Measurements from ENCODE around the gene TIMM22.

The TIMM22 gene

DNA sequence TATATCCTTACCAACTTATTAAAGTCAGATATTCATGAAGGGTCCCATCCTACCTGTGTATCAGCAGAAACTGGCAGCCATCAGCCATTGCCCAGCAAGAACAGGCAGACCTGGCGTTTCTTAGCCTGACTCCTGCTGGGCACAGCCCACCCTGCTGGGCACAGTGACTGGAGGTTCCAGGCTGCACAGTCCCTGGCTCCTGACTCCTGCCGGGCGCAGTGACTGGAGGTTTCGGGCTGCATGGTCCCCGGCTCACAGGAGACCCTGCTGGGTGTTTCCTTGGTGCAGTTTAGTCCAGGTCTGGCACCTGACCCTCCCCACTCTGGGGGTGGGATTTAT, 6.7 kb downstream of the TIMM22 start:
- no peak for DNase-seq (ENCODE audit: low read depth in 1 of 2, low spot score in 1 of 2)
- Histone ChIP-seq H3K4me3 (replicated peaks; ENCODE audit: insufficient read depth, low read length) (no peak overlapping the region), H3K27me3 (ENCODE audit: insufficient read depth, poor library complexity, severe bottlenecking) (no peaks in the 10 kb centered on the region), H3K27ac (replicated peaks) (no peak overlapping the region)
- TF ChIP-seq POLR2AphosphoS5 (IDR thresholded peaks at IDR 0.05; ENCODE audit: low read depth) (no peak), GABPA (IDR thresholded peaks at IDR 0.05; ENCODE audit: low read depth) (no peak), SPI1 (IDR thresholded peaks at IDR 0.05; ENCODE audit: borderline replicate concordance, low read depth) (no peak)
- TF ChIP-seq, protein P1, sequence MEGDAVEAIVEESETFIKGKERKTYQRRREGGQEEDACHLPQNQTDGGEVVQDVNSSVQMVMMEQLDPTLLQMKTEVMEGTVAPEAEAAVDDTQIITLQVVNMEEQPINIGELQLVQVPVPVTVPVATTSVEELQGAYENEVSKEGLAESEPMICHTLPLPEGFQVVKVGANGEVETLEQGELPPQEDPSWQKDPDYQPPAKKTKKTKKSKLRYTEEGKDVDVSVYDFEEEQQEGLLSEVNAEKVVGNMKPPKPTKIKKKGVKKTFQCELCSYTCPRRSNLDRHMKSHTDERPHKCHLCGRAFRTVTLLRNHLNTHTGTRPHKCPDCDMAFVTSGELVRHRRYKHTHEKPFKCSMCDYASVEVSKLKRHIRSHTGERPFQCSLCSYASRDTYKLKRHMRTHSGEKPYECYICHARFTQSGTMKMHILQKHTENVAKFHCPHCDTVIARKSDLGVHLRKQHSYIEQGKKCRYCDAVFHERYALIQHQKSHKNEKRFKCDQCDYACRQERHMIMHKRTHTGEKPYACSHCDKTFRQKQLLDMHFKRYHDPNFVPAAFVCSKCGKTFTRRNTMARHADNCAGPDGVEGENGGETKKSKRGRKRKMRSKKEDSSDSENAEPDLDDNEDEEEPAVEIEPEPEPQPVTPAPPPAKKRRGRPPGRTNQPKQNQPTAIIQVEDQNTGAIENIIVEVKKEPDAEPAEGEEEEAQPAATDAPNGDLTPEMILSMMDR (IDR thresholded peaks at IDR 0.05; ENCODE audit: insufficient read depth, low read length), result no peak
- TF ChIP-seq, protein P2, sequence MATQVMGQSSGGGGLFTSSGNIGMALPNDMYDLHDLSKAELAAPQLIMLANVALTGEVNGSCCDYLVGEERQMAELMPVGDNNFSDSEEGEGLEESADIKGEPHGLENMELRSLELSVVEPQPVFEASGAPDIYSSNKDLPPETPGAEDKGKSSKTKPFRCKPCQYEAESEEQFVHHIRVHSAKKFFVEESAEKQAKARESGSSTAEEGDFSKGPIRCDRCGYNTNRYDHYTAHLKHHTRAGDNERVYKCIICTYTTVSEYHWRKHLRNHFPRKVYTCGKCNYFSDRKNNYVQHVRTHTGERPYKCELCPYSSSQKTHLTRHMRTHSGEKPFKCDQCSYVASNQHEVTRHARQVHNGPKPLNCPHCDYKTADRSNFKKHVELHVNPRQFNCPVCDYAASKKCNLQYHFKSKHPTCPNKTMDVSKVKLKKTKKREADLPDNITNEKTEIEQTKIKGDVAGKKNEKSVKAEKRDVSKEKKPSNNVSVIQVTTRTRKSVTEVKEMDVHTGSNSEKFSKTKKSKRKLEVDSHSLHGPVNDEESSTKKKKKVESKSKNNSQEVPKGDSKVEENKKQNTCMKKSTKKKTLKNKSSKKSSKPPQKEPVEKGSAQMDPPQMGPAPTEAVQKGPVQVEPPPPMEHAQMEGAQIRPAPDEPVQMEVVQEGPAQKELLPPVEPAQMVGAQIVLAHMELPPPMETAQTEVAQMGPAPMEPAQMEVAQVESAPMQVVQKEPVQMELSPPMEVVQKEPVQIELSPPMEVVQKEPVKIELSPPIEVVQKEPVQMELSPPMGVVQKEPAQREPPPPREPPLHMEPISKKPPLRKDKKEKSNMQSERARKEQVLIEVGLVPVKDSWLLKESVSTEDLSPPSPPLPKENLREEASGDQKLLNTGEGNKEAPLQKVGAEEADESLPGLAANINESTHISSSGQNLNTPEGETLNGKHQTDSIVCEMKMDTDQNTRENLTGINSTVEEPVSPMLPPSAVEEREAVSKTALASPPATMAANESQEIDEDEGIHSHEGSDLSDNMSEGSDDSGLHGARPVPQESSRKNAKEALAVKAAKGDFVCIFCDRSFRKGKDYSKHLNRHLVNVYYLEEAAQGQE (IDR thresholded peaks at IDR 0.05; ENCODE audit: insufficient replicate concordance, low read depth), result no peak

DNA sequence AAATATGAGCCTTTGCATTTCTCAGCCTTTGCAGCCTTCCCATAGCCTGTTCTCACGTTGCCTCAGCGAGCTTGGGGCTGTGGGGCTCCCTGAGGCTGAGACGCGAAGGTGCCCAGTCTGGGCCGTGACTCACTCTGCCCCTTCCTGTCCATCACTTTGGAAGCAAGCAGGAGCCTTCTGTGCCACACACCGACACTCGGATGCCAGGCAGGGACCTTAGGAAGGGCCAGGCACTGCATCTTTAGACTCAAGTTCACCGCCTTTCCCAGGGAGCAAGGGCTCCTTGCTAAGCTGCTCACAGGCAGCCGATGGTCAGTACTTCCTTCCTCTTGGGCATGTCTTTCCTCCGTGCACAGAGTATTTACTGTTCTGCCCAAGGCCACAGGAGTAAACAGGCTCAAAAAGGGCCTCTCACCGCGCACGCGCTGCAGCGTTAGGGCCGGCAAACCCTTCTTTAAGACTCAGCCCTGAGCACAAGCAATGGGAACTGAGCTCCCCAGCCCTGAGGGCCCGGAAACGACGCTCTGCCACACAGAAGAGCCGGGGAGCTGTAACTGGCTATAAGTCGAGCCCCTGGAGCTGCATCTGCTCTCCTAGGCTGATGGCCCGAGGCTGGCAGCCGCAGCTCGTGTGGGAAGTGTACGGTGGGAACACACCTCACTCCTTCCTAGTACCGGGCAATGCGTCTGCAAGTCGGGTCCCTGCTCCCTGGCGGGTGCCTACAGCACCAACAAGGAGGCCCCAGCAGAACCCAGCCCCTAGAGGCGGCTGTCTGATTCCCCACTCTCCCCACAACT, 7.2 kb downstream of the TIMM22 start:
- Histone ChIP-seq H3K4me3 (replicated peaks; ENCODE audit: insufficient read depth, low read length) (no peak overlapping the region), H3K27me3 (ENCODE audit: insufficient read depth, poor library complexity, severe bottlenecking) (no peaks in the 10 kb centered on the region), H3K27ac (replicated peaks) (no peak overlapping the region)
- no peak for DNase-seq (ENCODE audit: low read depth in 1 of 2, low spot score in 1 of 2)
- TF ChIP-seq, protein P2 (IDR thresholded peaks at IDR 0.05; ENCODE audit: insufficient replicate concordance, low read depth), result no peak
- TF ChIP-seq GABPA (IDR thresholded peaks at IDR 0.05; ENCODE audit: low read depth) (no peak), POLR2AphosphoS5 (IDR thresholded peaks at IDR 0.05; ENCODE audit: low read depth) (no peak), SPI1 (IDR thresholded peaks at IDR 0.05; ENCODE audit: borderline replicate concordance, low read depth) (no peak)
- TF ChIP-seq, protein P1 (IDR thresholded peaks at IDR 0.05; ENCODE audit: insufficient read depth, low read length), result no peak

DNA sequence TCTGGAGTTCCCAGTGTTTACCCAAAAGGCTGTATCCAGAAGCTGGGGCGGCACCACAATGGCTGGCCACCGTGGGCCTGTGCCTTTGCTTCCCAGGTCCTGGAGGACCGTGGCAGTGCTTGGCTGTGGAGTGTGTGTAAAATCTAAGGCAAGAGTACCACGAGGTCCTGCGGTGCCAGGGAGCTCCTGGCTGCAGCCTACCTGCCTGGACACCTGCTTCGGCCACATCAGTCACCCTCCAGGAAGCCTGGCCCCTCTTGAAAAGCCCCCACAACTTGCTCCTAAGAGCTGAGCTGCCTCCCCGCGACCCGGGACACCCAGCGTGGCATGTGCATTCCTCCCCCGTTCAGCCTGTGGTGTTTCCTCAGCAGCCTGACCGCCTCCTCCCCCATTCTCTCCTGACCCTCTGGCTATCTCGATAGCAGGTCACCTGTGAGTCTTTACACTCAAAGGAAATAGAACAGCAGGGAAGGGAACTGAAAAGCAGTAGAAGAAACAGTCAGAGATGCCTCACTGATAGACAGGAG, 7.9 kb downstream of the TIMM22 start:
- Histone ChIP-seq H3K4me3 (replicated peaks; ENCODE audit: insufficient read depth, low read length) (no peak overlapping the region), H3K27me3 (ENCODE audit: insufficient read depth, poor library complexity, severe bottlenecking) (no peaks in the 10 kb centered on the region), H3K27ac (replicated peaks) (no peak overlapping the region)
- no peak for DNase-seq (ENCODE audit: low read depth in 1 of 2, low spot score in 1 of 2)
- TF ChIP-seq GABPA (IDR thresholded peaks at IDR 0.05; ENCODE audit: low read depth) (no peak), SPI1 (IDR thresholded peaks at IDR 0.05; ENCODE audit: borderline replicate concordance, low read depth) (no peak), POLR2AphosphoS5 (IDR thresholded peaks at IDR 0.05; ENCODE audit: low read depth) (no peak)
- TF ChIP-seq, protein P1 (IDR thresholded peaks at IDR 0.05; ENCODE audit: insufficient read depth, low read length), result no peak
- TF ChIP-seq, protein P2 (IDR thresholded peaks at IDR 0.05; ENCODE audit: insufficient replicate concordance, low read depth), result no peak

Data from HL-60 (cell line).